Motor neuron (in vitro differentiated cells): ENCODE results near the gene TFDP2. TPM values are rescaled to one million over a fixed set of nuclear protein-coding genes. Genes with fewer than 3 reads are reported as not detected.
"Not testable (repeated sequence)": the region's sequence is repeated elsewhere in the genome, so short reads cannot be mapped to it uniquely, and the experiment has no call there.

Experiments used
- ATAC-seq, 8 experiments: fragments of 200-7000 bp; cut with Tn5 transposase; replicated peaks in 6 of 8; 2 replicates each; pipeline ENCODE4 v1.8.0; 2021; ENCODE audit warnings: mild to moderate bottlenecking in 8 of 8, moderate library complexity in 8 of 8
- H3K27ac ChIP-seq, 2 donors: fragments of 250-450 bp; sonication (Bioruptor Pico); 2 replicates each; pipeline ENCODE4 v1.9.0; 2021; ENCODE audit warnings: antibody characterized with exemption in 2 of 2, mild to moderate bottlenecking in 2 of 2, moderate library complexity in 1 of 2
- H3K4me1 ChIP-seq, 2 donors: fragments of 250-450 bp; sonication (Bioruptor Pico); replicated peaks in 1 of 2; 2 replicates each; pipeline ENCODE4 v1.6.1; 2021; ENCODE audit warnings: antibody characterized with exemption in 2 of 2, mild to moderate bottlenecking in 2 of 2, moderate library complexity in 1 of 2
- H3K4me3 ChIP-seq, 5 donors: fragments of 250-450 bp; sonication (Bioruptor Pico); 2 replicates each; pipeline ENCODE4 v1.9.0; 2021; ENCODE audit warnings: antibody characterized with exemption in 5 of 5, mild to moderate bottlenecking in 5 of 5, moderate library complexity in 4 of 5
- WGBS, 10 experiments: fragments of 450-650 bp; shearing (Covaris generic); methylation state at CpG; one replicate each; pipeline ENCODE4 v1.0.0; 2022; 5-methylcytosine and 5-hydroxymethylcytosine counted together
- in situ Hi-C, 9 experiments: fragments of 400-800 bp; cut with MboI; loops; one replicate each; pipeline ENCODE4 v1.15.0; 2021; ENCODE audit warnings: low sequenced_read_pairs in 9 of 9, low pct_unique_long_range_greater_than_20kb in 2 of 9; ENCODE audit not compliant: unreplicated experiment in 9 of 9
- total RNA-seq, 8 experiments: library from RNA; unstranded; fragments of 300-600 nt; gene quantifications; 2 replicates each; pipeline versions ENCODE4 v1.2.3 to v1.2.4, GENCODE V29; 2022

The TFDP2 gene
- total RNA-seq, 8 experiments from 2014 or later = 25.7 to 69.0 (median 30.3) TPM

DNA sequence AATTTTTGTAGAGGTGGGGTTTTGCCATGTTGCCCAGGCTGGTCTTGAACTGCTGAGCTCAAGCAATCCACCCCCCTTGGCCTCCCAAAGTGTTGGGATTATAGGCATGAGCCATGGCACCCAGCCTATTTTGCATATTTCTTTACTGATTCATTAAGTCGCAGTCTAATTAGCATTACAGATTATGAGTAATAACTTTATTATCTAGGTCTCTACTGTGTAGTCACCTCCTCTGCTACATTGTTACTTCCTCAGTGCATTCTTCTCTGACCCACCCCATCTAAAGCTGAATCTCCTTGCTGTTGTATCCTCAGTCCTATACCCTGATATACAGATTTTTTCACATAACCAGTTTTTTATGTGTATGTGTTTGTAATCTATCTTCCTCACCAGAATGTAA is 61.7 kb downstream of the TFDP2 start:
- ATAC-seq = peak in 2 of 8 experiments; percentile 18 to 27
- no peak overlapping the region for H3K4me3 ChIP-seq
- H3K27ac ChIP-seq = no peak overlapping the region
- in situ Hi-C loops = no loop called here
- H3K4me1 ChIP-seq = no peaks in the 10 kb centered on the region
- 0 to 100% (median 83%) methylated on average over 1 of the region's 1 CpG; no CpG with 5 or more reads in 5 of the 10 experiments for WGBS, 10 experiments

DNA sequence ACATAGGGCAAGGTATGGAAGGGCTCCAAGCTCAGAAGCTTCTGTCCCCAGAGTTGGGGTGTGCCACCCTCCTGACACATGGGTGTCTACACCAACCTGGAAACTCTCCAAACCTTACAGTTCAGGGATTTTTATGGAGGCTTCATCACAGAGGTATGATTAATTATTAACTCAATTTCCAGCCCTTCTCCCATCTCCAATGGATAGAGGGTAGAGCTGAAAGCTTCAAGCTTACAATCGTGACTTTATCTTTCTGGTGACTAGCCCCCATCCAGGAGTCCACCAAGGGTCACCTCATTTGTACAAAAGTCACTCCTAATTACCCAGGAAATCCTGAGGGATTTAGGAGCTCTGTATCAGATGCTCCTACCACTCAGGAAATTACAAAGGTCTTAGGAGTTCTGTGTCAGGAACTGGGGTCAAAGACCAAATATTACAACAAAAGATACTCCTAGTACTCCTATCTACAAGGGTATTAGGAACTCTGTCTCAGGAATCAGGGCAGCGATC is 62.7 kb downstream of the TFDP2 start:
- in situ Hi-C loops = no loop called here
- no peaks in the 10 kb centered on the region for H3K4me1 ChIP-seq
- WGBS, 10 experiments = 20 to 100% (median 86%) methylated on average over 1 to 2 of the region's 2 CpGs; no CpG with 5 or more reads in 4 of the 10 experiments
- no peak for ATAC-seq
- no peak overlapping the region for H3K27ac ChIP-seq
- H3K4me3 ChIP-seq = no peak overlapping the region

- Histone ChIP-seq H3K4me1 (no peaks in the 10 kb centered on the region), H3K27ac (no peak overlapping the region), H3K4me3 (no peak overlapping the region)
- ATAC-seq = no peak
- in situ Hi-C loops = no loop called here
Measured at GRCh38 chr3:142081178-142081577, 68.2 kb downstream of the TFDP2 start.

DNA sequence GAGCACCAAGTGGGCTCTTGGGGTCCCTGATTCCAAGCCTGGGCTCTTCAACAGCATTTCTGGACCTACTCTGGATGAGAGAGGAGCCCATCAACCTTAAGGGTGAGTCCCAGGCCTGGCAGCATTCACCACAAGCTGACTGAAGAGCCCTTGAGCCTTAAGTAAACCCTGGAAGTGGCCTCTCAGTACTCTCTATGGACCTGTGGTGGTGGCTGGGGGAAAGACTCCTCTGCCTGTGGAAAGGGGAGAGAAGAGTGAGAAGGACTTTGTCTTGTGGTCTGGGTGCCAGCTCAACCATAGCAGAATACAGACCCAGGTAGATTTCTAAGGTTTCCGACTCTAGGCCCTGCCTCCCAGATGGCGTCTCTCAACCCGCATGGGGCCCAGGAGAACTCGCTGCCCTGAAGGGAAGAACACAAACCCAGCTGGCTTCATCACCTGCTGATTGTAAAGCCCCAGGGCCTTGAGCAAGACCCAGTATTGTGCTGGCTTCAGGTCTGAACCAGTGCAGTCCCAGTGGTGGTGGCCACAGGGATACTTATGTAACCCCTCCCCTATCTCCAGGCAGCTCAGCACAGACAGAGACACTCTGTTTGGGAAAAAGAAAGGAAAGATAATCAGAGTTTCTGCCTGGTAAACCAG is 71.4 kb downstream of the TFDP2 start:
- Histone ChIP-seq H3K4me1 (no peaks in the 10 kb centered on the region), H3K27ac (no peak overlapping the region), H3K4me3 (no peak overlapping the region)
- ATAC-seq = no peak
- 80 to 100% (median 100%) methylated on average over 1 to 2 of the region's 4 CpGs; no CpG with 5 or more reads in 7 of the 10 experiments for WGBS, 10 experiments
- in situ Hi-C loops = no loop called here

DNA sequence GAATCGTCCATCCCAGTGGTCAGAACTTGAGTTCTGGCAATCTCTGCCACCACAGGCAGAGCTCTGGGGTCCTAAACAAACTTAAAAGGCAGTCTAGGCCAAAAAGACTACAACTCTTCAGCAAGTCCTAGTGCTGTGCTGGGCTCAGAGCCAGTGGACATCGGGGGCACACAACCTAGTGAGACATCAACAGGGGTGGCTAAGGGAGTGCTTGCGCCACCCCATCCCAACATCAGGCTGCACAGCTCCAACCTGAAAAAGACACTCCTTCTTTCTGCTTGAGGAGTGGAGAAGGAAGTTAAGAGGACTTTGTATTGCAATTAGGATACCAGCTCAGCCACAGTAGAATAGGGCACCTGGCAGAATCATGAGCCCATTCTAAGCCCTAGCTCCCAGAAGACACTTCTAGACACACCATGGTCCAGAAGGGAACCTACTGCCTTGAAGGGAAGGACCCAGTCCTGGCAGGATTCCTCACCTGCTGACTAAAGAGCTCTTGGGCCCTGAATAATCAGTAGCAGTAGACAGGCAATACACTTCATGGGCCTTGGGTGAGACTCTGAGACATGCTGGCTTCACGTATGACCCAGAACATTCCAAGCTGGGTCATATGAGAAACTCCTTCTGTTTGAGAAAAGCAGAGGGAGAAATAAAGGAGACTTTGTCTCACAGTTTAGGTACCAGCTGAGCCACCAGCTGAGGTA is 72.0 kb downstream of the TFDP2 start:
- ATAC-seq = no peak
- WGBS, 10 experiments = 60 to 100% (median 100%) methylated on average over 1 to 4 of the region's 4 CpGs; no CpG with 5 or more reads in 2 of the 10 experiments
- in situ Hi-C loops = no loop called here
- H3K4me1 ChIP-seq = no peaks in the 10 kb centered on the region
- no peak overlapping the region for H3K4me3 ChIP-seq
- no peak overlapping the region for H3K27ac ChIP-seq

- in situ Hi-C loops, ATAC-seq, H3K4me3 ChIP-seq, H3K4me1 ChIP-seq, H3K27ac ChIP-seq: not testable (repeated sequence)
- WGBS, 10 experiments = 87 to 100% (median 100%) methylated on average over 1 to 4 of the region's 4 CpGs; no CpG with 5 or more reads in 4 of the 10 experiments
Measured at GRCh38 chr3:142075656-142076055, 73.7 kb downstream of the TFDP2 start.

DNA sequence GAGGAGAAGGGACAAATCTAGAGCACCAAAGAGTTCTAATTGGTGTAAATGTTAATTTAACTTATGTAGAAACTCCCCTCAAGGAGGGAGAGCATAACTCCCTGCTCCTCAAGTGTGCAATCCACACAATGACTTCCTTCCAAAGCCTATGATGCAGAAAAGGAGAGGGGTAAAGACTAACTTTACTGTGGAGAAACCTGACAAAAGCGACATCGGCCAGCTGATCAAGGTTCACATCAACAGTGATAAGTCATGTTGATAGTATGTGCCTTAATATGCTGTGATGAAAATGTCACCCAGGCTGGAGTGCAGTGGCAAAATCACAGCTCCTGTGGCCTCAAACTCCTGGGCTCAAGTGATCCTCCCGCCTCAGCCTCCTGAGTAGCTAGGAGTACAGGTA is 76.5 kb downstream of the TFDP2 start:
- H3K4me3 ChIP-seq = no peak overlapping the region
- no peaks in the 10 kb centered on the region for H3K4me1 ChIP-seq
- WGBS, 10 experiments = 88 to 100% (median 94%) methylated on average over 1 to 3 of the region's 3 CpGs; no CpG with 5 or more reads in 3 of the 10 experiments
- no peak overlapping the region for H3K27ac ChIP-seq
- in situ Hi-C loops = no loop called here
- no peak for ATAC-seq

DNA sequence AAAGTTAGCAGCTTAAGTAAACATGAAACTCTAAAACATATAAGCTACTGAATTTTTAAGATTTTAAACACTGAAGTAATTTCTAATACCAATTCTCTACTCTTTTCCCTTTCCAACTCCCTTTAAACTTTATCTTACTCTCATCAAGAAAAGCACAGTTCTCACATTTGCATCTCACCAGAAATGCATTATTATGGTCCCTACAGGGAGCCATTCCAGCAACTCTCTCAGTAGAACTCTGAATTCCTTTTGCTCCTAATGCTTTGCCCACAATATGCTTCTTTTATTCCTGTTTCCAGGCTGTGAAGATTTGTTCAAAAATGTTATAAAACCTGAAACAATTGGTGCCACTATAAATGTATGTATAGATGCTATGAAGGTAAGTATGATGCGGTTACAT is 83.4 kb downstream of the TFDP2 start:
- Histone ChIP-seq H3K4me1 (no peaks in the 10 kb centered on the region), H3K27ac (no peak overlapping the region), H3K4me3 (no peak overlapping the region)
- in situ Hi-C loops = no loop called here
- 80 to 100% (median 86%) methylated on average over 1 of the region's 1 CpG; no CpG with 5 or more reads in 5 of the 10 experiments for WGBS, 10 experiments
- no peak for ATAC-seq

DNA sequence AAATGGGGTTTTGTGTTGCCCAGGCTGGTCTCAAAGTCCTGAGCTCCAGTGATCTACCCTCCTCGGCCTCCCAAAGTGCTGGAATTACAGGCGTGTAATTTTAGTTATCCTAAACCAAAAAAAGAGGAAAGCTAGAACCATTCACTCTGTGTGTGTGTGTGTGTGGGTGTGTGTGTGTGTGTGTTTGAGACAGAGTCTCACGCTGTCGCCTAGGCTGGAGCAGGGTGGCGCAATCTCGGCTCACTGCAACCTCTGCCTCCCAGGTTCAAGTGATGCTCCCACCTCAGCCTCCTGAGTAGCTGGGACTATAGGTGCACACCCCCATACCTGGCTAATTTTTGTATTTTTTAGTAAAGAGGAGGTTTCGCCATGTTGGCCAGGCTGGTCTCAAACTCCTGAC is 84.0 kb downstream of the TFDP2 start:
- WGBS, 10 experiments = 17 to 100% (median 96%) methylated on average over 1 to 7 of the region's 7 CpGs; no CpG with 5 or more reads in 3 of the 10 experiments
- ATAC-seq = no peak
- Histone ChIP-seq H3K27ac (no peak overlapping the region), H3K4me3 (no peak overlapping the region), H3K4me1 (no peaks in the 10 kb centered on the region)
- in situ Hi-C loops = no loop called here

DNA sequence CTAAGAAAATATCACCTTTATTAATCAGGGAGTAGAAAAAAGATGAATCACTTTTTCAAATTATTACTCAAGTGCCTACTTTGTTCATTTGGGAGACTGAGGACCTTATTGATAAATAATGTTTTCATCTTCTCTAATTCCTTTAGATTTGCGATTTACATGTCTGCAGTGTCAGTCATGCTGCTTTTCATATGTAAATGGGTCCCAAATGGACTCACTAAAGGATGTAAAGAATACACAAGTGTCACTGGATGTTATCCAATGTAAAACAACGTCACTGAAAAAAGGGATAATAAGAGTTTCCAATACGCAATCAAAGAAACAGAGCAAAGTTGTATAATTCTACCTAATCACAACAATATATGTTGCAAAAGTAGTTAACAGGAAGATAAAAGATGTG is 84.9 kb downstream of the TFDP2 start:
- no peak for ATAC-seq
- WGBS, 10 experiments = 29 to 100% (median 72%) methylated on average over 1 to 3 of the region's 3 CpGs
- Histone ChIP-seq H3K27ac (no peak overlapping the region), H3K4me1 (no peaks in the 10 kb centered on the region), H3K4me3 (no peak overlapping the region)
- in situ Hi-C loops = no loop called here

DNA sequence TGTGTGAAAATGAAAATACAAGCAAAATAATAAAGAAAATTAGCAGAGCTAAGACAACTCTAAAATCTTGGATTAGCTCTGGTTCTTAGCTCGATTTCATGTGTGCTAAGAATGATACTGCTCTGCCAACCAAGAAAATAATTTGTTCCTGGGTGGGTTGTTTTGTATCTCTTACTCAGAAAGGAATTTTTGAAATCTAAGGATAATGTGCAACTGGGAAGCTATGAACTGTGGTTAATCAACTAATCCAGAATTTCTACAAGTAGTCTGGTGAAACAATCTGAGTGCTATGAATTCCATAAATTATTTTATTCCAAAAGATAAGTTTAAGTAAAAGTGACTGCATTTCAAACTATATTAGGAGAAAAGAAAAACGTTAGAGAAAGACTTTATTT is 92.0 kb downstream of the TFDP2 start:
- in situ Hi-C loops = no loop called here
- 23 to 100% (median 59%) methylated on average over 1 to 2 of the region's 2 CpGs for WGBS, 10 experiments
- Histone ChIP-seq H3K4me1 (no peaks in the 10 kb centered on the region), H3K27ac (no peak overlapping the region), H3K4me3 (no peak overlapping the region)
- ATAC-seq = no peak

- in situ Hi-C loops = no loop called here
- H3K4me3 ChIP-seq = no peak overlapping the region
- WGBS, 10 experiments = 0 to 100% (median 85%) methylated on average over 1 to 2 of the region's 2 CpGs; no CpG with 5 or more reads in 1 of the 10 experiments
Measured at GRCh38 chr3:142056656-142057330, 92.6 kb downstream of the TFDP2 start.

DNA sequence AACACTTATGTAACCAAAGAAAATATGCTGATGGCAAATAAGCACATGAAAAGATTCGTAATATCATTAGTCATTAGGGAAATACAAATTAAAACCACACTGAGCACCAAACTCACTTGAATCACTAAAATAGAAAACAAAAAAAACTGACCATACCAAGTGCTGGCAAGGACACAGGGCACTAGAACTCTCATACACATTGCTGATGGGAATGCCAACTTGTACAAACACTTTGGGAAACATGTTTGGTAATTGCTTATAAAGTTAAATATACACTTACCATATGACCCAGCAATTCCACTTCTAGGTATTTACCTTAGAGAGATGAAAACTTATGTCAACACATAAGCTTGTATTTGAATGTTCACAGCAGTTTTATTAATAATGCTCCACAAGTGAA is 95.5 kb downstream of the TFDP2 start:
- in situ Hi-C loops = no loop called here
- no peaks in the 10 kb centered on the region for H3K4me1 ChIP-seq
- WGBS, 10 experiments = 11 to 100% (median 70%) methylated on average over 1 of the region's 1 CpG; no CpG with 5 or more reads in 1 of the 10 experiments
- no peak for ATAC-seq
- no peak overlapping the region for H3K27ac ChIP-seq
- no peak overlapping the region for H3K4me3 ChIP-seq

More at GRCh38 chr3:142056656-142057330, 92.6 kb downstream of the TFDP2 start:
- no peak overlapping the region for H3K27ac ChIP-seq
- no peaks in the 10 kb centered on the region for H3K4me1 ChIP-seq
- ATAC-seq = peak in 3 of 8 experiments; percentile 90 to 99 (median 98)
